GM21576 (cell line): ENCODE data around the gene CNTN4.

Experiments used
- ATAC-seq: cut with Tn5 transposase; IDR thresholded peaks from one replicate; pipeline ENCODE4 v1.9.1; 2021; ENCODE audit warnings: mild to moderate bottlenecking, moderate library complexity; ENCODE audit not compliant: unreplicated experiment

Gene CNTN4

DNA sequence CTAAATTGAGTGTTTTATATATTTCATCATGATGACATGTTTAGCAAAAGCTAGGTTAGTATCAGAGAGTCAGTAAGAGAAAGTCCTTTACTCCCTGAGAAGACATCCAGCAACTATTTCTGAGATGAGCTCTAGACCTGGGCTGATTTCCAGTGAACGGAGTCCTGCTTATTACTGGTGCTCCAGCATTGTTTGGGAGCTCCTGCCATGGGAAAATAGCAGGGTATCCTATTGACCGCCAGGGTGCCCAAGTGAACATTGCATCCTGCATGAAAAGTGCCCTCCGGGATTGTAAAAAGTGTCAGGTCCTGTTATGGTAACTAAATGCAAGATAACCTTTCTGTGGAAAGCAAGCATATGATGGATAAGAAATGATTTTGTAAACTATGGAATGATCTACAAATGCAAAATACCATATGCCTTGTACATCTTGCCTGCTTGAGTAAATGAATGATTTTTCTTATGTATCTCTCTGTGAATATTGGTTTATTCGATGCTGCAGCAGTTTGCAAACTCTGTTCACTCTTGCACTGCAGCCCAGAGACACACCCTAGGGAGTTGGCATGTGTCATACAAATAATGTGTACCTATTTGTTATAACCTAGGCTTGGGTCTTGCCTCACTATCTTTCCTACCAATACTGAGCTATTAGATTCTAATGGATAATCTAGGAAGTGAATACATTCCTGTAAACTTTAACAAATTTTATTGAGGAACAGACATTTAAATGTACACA lies 914.8 kb downstream of the CNTN4 start:
- no peak for ATAC-seq

- ATAC-seq: peak; percentile 77
Observed at GRCh38 chr3:3015185-3016089, 916.8 kb downstream of the CNTN4 start.

DNA sequence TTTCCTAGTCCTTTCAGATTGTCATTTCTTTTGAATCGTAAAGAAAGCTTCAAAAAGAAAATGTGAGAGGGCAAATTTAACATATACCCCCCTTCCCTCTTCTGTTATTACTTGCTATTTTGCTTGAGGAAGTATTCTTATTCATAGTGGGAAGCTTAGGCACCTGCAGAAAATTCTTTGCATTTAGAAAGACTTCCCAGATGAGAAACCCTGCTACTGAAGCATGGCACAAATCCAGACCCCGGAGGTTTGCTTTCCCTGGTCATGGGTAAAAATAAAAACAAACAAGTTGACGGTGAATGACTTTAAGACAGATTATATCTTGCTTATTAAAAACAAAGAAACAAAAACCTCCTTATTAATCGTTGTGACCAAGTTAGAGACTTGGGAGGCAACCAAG lies 917.6 kb downstream of the CNTN4 start:
- no peak for ATAC-seq

GRCh38 chr3:3020209-3020608 lies 921.5 kb downstream of the CNTN4 start:
- ATAC-seq: no peak

- no peak for ATAC-seq
Observed at GRCh38 chr3:3023111-3023745, 924.6 kb downstream of the CNTN4 start.

GRCh38 chr3:3027976-3028567 lies 929.4 kb downstream of the CNTN4 start:
- ATAC-seq: peak; percentile 97

- no peak for ATAC-seq
Observed at GRCh38 chr3:3031326-3031725, 932.7 kb downstream of the CNTN4 start.

DNA sequence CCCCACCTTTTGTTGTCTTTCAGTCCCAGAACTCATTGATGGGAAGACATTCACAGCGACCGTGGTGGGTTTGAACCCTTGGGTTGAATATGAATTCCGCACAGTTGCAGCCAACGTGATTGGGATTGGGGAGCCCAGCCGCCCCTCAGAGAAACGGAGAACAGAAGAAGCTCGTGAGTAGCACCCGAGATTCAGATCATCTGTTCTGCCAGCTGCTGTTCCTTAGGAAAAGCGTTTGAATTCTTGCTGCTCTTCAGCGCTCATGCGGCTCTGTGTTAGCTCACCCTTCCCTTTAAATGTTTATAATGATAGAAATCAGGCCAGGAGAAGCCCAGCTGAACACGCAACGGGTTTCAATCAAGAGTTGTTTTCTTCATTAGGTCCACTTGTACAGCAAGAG lies 938.5 kb downstream of the CNTN4 start:
- ATAC-seq: no peak

GRCh38 chr3:3038201-3038991 lies 939.7 kb downstream of the CNTN4 start:
- ATAC-seq: peak; percentile 80

DNA sequence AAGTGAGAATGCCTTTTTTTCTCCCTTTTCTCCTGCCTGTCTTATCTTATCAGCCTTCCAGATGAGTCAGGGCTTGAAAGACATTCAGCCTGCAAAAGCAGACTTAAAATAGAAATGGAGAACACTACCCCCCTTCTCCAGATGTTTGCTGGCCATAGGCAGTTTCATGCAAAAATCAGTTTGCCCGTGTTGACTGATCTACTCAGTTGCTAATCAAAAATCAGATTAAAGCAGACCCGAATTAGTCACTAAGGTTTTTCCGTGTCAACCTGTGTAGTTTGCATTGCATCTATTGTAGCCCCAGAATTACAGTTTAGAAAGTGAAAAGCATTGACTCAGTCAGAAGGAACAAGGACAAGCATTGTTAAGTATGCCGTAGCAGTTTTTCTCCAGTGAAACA lies 955.3 kb downstream of the CNTN4 start:
- no peak for ATAC-seq

DNA sequence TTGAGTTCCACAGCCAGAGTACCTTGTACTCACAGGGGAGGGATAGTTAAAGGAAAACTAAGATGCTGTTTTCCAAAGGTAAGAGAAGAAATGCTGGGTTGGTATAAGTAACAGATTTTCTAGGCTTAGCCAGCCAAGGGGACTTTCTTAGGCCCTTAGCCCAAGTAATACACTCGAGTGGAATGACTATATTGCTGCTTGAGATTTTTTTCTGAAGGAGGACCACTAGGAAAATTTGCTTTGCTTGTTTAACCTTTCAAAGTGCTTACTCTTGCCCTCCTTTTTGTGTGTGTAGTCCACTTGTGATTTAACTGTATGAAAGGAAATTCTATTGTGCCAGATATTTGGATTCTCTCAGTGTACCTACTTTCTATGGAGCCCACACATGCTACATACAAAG lies 961.0 kb downstream of the CNTN4 start:
- ATAC-seq: no peak

- no peak for ATAC-seq
Observed at GRCh38 chr3:3064297-3064696, 965.6 kb downstream of the CNTN4 start.

DNA sequence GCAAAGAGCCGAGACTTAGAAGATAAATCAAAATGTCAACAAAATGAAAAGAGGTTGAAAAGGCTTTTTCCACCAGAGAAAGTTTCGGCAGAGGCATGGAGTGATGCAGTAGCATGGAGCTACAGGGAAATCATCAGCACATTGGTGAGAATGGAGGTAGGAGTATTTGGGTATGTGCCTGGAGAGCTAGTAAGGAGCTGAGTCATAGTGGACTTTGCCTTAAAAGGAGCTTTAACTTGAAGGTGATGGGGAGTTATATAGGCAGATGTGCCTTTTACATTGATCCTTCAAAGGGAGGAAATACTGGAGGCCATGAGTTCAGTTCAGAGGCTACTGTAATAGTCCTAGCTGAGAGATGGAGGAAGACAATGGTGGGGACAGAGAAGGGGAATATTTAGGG lies 967.2 kb downstream of the CNTN4 start:
- no peak for ATAC-seq

DNA sequence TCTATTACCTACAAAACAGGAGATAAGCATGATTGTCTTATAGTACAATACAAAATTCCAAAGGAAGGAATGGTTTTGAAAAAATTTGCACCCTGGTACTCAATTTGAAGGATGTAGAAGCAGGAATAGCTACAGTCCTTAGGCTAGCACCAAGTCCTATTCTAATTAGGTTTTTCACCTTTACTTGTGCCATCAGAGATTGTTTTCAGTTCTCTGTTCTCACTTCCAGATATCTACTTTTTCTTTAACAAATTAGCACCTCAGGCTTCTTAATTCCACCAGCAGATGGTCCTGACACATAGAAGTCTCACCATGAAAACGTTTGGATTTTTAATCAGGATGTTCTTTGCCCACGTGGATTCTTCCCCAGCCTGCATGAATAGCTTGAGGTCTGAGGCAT lies 967.7 kb downstream of the CNTN4 start:
- ATAC-seq: peak; percentile 81

GRCh38 chr3:3066910-3067309 lies 968.2 kb downstream of the CNTN4 start:
- ATAC-seq: peak; percentile 11

GRCh38 chr3:3068358-3068881 lies 969.8 kb downstream of the CNTN4 start:
- ATAC-seq: no peak

DNA sequence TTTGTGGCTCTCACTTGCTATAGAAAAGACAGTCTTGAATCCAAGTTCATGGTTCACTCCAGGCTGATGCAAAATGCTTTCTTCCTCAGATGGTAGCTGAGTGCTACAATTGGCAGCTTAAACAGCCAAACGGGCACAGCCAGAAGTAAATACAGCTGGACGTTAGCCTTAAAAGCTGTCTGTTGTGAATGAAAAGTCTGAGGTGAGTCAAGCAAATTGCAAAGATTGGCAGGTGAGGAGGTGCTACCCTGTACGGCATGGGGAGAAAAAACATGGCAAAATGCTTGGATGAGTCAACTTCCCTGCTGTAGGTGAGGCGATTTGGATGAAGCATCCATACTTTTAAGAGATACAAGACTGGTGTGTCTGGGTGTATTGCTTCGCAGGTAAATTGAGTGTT lies 971.1 kb downstream of the CNTN4 start:
- no peak for ATAC-seq

DNA sequence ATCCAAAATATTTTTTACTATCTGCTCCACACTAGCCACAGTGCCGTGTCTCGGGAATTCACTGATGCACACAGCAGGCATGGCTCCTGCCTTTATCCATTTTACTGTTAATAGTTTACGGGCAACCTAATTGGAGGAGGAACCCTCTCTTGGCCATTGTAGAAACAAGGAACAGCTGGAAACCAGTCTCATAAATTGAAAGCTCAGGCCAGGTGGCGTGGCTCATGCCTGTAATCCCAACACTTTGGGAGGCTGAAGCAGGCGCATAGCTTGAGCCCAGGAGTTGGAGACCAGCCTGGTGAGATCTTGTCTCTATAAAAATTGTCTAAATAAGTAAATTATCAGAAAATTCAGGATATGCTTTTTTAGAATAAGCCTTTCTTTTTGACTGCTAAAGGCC lies 972.5 kb downstream of the CNTN4 start:
- no peak for ATAC-seq

DNA sequence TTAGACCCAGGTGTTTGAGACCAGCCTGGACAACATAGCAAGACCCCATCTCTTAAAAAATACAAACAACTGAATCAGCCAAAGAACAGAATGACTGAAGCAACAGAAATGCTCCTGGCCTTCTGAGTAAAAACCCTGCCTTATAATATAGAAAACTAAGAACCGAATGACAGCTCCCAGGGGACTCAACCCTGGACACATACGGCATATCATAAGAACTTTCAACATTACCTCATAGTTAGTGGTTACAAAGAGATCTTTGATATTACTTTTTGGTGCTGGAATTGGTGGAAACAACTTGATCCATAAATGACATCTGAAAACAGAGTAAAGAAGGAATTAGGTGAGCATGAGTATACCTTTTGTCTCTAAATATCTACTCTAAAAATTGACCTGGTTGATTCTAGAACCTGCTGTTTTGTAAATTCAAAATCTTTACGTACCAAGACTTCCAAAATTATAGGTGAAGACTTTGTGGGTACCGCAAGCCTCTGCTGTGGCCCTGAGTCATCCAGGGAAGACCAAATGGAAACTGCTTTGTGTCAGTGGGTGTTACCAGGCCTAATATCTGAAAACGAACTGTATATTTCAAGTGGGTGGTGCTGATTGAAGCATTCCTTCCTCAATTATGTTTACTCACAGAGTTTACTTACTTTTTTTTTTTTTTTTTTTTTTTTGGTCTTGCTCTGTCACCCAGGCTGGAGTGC lies 976.0 kb downstream of the CNTN4 start:
- ATAC-seq: peak; percentile 66

GRCh38 chr3:3080309-3080708 lies 981.6 kb downstream of the CNTN4 start:
- ATAC-seq: no peak
